ENCODE measurements around the gene FBXO47. TPM values are rescaled to one million over a fixed set of nuclear protein-coding genes. Genes with fewer than 3 reads are reported as not detected.

The FBXO47 gene
- total RNA-seq, 2 donors from 2014 or later, result not detected

- 64 to 67% methylated on average over 10 to 14 of the region's 14 CpGs for WGBS, 2 donors
- ATAC-seq (no peak), DNase-seq (no peak)
- Histone ChIP-seq H3K27ac (no peak within 1 kb of the TSS), H3K9me3 (no peaks in the 10 kb centered on the region), H3K4me1 (peaks cover 14% of the 10 kb centered on the region), H3K36me3 (replicated peaks in 1 of 2; ENCODE audit: insufficient read depth in 1 of 2, low read depth in 2 of 2) (peaks cover 0 to 1% of the 10 kb centered on the region in 2 donors), H3K4me3 (no peak within 1 kb of the TSS), H3K27me3 (no peaks in the 10 kb centered on the region)
- TF ChIP-seq, protein P1, sequence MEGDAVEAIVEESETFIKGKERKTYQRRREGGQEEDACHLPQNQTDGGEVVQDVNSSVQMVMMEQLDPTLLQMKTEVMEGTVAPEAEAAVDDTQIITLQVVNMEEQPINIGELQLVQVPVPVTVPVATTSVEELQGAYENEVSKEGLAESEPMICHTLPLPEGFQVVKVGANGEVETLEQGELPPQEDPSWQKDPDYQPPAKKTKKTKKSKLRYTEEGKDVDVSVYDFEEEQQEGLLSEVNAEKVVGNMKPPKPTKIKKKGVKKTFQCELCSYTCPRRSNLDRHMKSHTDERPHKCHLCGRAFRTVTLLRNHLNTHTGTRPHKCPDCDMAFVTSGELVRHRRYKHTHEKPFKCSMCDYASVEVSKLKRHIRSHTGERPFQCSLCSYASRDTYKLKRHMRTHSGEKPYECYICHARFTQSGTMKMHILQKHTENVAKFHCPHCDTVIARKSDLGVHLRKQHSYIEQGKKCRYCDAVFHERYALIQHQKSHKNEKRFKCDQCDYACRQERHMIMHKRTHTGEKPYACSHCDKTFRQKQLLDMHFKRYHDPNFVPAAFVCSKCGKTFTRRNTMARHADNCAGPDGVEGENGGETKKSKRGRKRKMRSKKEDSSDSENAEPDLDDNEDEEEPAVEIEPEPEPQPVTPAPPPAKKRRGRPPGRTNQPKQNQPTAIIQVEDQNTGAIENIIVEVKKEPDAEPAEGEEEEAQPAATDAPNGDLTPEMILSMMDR (IDR thresholded peaks at IDR 0.05), result no peak
- TF ChIP-seq POLR2A (IDR thresholded peaks at IDR 0.05), result no peak
- intact Hi-C loops (cut with DNase I), result no loop called here
Observed at GRCh38 chr17:38925263-38925995, 41.8 kb downstream of the FBXO47 start, which contains the start of gene LASP1NB. Gene LASP1NB, plus strand, starts transcription at chr17:38925614.

DNA sequence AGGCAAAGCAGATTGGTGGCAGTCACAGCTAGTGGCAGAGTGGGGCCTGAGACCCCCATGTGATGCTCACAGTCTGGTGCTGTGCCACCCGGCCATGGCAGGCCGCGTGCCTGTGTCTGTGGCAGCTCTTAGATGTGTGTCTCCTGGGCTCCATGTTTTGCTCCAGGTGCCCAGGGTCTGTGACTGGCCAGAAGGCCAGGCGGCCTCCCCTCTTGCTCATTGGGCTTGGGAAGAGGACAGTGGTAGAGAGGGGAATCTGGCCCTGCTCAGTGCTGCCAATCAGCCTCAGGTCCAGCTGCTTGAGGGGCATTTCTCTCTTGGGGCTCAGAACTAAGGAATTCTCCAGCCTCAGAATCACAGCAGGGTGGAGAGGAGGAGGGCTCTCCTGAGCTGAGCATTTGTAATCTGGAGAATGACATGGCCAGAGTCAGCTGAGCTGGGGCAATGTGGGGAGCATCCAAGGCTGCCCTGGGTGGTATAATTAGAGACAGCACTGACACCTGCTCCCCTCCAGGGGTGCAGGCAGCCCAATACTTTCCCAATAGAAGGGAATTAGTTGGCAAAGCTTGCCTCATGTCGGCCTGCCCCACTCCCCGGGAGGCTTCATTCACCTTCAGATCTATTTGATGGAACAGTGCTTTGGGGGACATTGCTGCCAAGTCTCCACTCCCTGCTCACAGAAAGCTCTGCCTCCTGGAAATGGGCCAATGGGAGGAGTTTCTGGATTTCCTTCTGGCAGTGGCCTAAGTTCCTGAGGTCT lies 44.5 kb downstream of the FBXO47 start:
- Histone ChIP-seq H3K27me3 (no peaks in the 10 kb centered on the region), H3K27ac (peak overlapping the region in 3 of 4 donors; percentile 20 to 64 (median 52)), H3K4me1 (peaks cover 14% of the 10 kb centered on the region), H3K4me3 (no peak overlapping the region), H3K9me3 (no peaks in the 10 kb centered on the region), H3K36me3 (replicated peaks in 1 of 2; ENCODE audit: insufficient read depth in 1 of 2, low read depth in 2 of 2) (peaks cover 11 to 18% of the 10 kb centered on the region in 2 donors)
- ATAC-seq (peak; percentile 40), DNase-seq (peak; percentile 66 to 84 (median 84))
- WGBS, 2 donors, result 48 to 51% methylated on average over 6 of the region's 6 CpGs
- TF ChIP-seq, protein P1 (IDR thresholded peaks at IDR 0.05), result peak in 3 of 7 experiments; percentile 11 to 17 (median 12)
- TF ChIP-seq POLR2A (IDR thresholded peaks at IDR 0.05), result no peak
- intact Hi-C loops (cut with DNase I), result no loop called here

- peaks cover 11 to 24% of the 10 kb centered on the region in 2 donors for H3K36me3 ChIP-seq (replicated peaks in 1 of 2; ENCODE audit: insufficient read depth in 1 of 2, low read depth in 2 of 2)
- peak; percentile 2 for ATAC-seq
- H3K27me3 ChIP-seq, result no peaks in the 10 kb centered on the region
- peak overlapping the region in 2 of 4 donors; percentile 52 to 64 for H3K27ac ChIP-seq
- no peak for DNase-seq
- intact Hi-C loops (cut with DNase I), result no loop called here
- no peak overlapping the region for H3K4me3 ChIP-seq
- TF ChIP-seq, protein P1 (IDR thresholded peaks at IDR 0.05), result no peak
- no peak for TF ChIP-seq POLR2A (IDR thresholded peaks at IDR 0.05)
- H3K9me3 ChIP-seq, result no peaks in the 10 kb centered on the region
- H3K4me1 ChIP-seq, result peaks cover 14% of the 10 kb centered on the region
- WGBS, 2 donors, result 73 to 78% methylated on average over 13 of the region's 13 CpGs
Observed at GRCh38 chr17:38921756-38922411, 45.3 kb downstream of the FBXO47 start.

DNA sequence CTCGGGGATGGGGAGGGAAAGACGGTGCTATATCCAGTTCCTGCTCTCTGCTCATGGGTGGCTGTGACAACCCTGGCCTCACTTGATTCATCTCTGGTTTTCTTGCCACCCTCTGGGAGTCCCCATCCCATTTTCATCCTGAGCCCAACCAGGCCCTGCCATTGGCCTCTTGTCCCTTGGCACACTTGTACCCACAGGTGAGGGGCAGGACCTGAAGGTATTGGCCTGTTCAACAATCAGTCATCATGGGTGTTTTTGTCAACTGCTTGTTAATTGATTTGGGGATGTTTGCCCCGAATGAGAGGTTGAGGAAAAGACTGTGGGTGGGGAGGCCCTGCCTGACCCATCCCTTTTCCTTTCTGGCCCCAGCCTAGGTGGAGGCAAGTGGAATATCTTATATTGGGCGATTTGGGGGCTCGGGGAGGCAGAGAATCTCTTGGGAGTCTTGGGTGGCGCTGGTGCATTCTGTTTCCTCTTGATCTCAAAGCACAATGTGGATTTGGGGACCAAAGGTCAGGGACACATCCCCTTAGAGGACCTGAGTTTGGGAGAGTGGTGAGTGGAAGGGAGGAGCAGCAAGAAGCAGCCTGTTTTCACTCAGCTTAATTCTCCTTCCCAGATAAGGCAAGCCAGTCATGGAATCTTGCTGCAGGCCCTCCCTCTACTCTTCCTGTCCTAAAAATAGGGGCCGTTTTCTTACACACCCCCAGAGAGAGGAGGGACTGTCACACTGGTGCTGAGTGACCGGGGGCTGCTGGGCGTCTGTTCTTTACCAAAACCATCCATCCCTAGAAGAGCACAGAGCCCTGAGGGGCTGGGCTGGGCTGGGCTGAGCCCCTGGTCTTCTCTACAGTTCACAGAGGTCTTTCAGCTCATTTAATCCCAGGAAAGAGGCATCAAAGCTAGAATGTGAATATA lies 46.6 kb downstream of the FBXO47 start:
- Histone ChIP-seq H3K27me3 (no peaks in the 10 kb centered on the region), H3K27ac (no peak overlapping the region), H3K36me3 (replicated peaks in 1 of 2; ENCODE audit: insufficient read depth in 1 of 2, low read depth in 2 of 2) (peaks cover 16 to 31% of the 10 kb centered on the region in 2 donors), H3K9me3 (no peaks in the 10 kb centered on the region), H3K4me3 (no peak overlapping the region), H3K4me1 (peaks cover 14% of the 10 kb centered on the region)
- TF ChIP-seq, protein P1 (IDR thresholded peaks at IDR 0.05), result no peak
- TF ChIP-seq POLR2A (IDR thresholded peaks at IDR 0.05), result no peak
- WGBS, 2 donors, result 86 to 89% methylated on average over 7 to 8 of the region's 9 CpGs
- no peak for ATAC-seq
- intact Hi-C loops (cut with DNase I), result no loop called here
- no peak for DNase-seq

Data from body of pancreas (tissue), 4 donors.